Measurements from ENCODE around the gene B4GALT3.

GRCh38 chr1:161179698-161180097, 2.4 kb upstream of the B4GALT3 start:
- TF ChIP-seq CTCF (IDR thresholded peaks at IDR 0.05), result no peak
- TF ChIP-seq EP300 (IDR thresholded peaks at IDR 0.05; ENCODE audit: low read depth), result no peak
